SK-N-SH (cell line): Measurements from ENCODE around the gene C16orf87. TPM values are rescaled to one million over a fixed set of nuclear protein-coding genes. Genes with fewer than 3 reads are reported as not detected.

Source experiments
- CTCF ChIA-PET: fragments of 300-600, 350-600 bp; formaldehyde crosslinking; extraction: SDS; loops from one replicate; lab custom pipeline; 2021; lab: Yijun Ruan, JAX
- POLR2A ChIA-PET: fragments of 350-600 bp; sonication (Branson Sonifier 250); formaldehyde crosslinking; extraction: SDS; loops from one replicate; lab custom pipeline; 2020; ENCODE audit warnings: antibody characterized with exemption, inconsistent platforms; lab: Yijun Ruan, JAX
- DNase-seq: peaks from one replicate; pipeline ENCODE4 v3.0.0; 2012
- H2AFZ ChIP-seq: fragments of 200-600 bp; sonication (generic); 2 replicates; pipeline ENCODE4 v1.8.1; 2016; ENCODE audit warnings: antibody characterized with exemption, mild to moderate bottlenecking, low read depth
- H3F3A ChIP-seq: fragments of 200-600 bp; sonication (generic); replicated peaks from 2 replicates; pipeline ENCODE3; 2016; ENCODE audit warnings: antibody characterized with exemption, mild to moderate bottlenecking; ENCODE audit not compliant: insufficient read depth
- H3K27ac ChIP-seq, 2 experiments: fragments of 200-500 bp in 1 of 2; fragments of 200-600 bp in 1 of 2; sonication (Bioruptor generic) in 1 of 2; sonication (generic), shearing (Covaris generic) in 1 of 2; 2 replicates each; pipeline versions ENCODE4 v1.5.1 to v1.6.1; 2014 to 2016; ENCODE audit warnings: low read depth in 2 of 2, inconsistent platforms in 1 of 2, low read length in 1 of 2, mild to moderate bottlenecking in 1 of 2, mixed read lengths in 1 of 2
- H3K27me3 ChIP-seq: fragments of 200-600 bp; sonication (generic), shearing (Covaris generic); 2 replicates; pipeline ENCODE4 v1.6.1; 2016; ENCODE audit warnings: mixed run types; ENCODE audit not compliant: insufficient read depth
- H3K36me3 ChIP-seq, 2 experiments: fragments of 200-500 bp in 1 of 2; fragments of 200-600 bp in 1 of 2; sonication (Bioruptor generic) in 1 of 2; sonication (generic) in 1 of 2; replicated peaks in 1 of 2; 2 replicates each; pipeline versions ENCODE3 to v1.5.1; 2014 to 2016; ENCODE audit warnings: low read length in 1 of 2, mild to moderate bottlenecking in 1 of 2; ENCODE audit not compliant: insufficient read depth in 2 of 2, control insufficient read depth in 1 of 2
- H3K4me1 ChIP-seq, 2 experiments: fragments of 200-500 bp in 1 of 2; fragments of 200-600 bp in 1 of 2; sonication (Bioruptor generic) in 1 of 2; sonication (generic), shearing (Covaris generic) in 1 of 2; 2 replicates each; pipeline versions ENCODE4 v1.5.1 to v1.6.1; 2014 to 2016; ENCODE audit warnings: low read depth in 1 of 2, low read length in 1 of 2, mixed run types in 1 of 2; ENCODE audit not compliant: insufficient read depth in 2 of 2, control insufficient read depth in 1 of 2
- H3K4me2 ChIP-seq: fragments of 200-600 bp; sonication (generic), shearing (Covaris generic); 2 replicates; pipeline ENCODE4 v1.6.1; 2017; ENCODE audit warnings: mixed run types
- H3K4me3 ChIP-seq, 2 experiments: fragments of 200-500 bp in 1 of 2; fragments of 200-600 bp in 1 of 2; sonication (Bioruptor generic) in 1 of 2; sonication (generic), shearing (Covaris generic) in 1 of 2; 2 replicates each; pipeline versions ENCODE4 v1.5.1 to v1.8.1; 2014 to 2016; ENCODE audit warnings: low read depth in 2 of 2, inconsistent platforms in 1 of 2, low read length in 1 of 2, mild to moderate bottlenecking in 1 of 2, mixed read lengths in 1 of 2, moderate library complexity in 1 of 2
- H3K79me2 ChIP-seq: fragments of 200-600 bp; sonication (generic); 2 replicates; pipeline ENCODE4 v1.8.1; 2017; ENCODE audit warnings: mild to moderate bottlenecking; ENCODE audit not compliant: insufficient read depth
- H3K9ac ChIP-seq: fragments of 200-600 bp; sonication (generic); 2 replicates; pipeline ENCODE4 v1.6.1; 2017; ENCODE audit warnings: mixed run types
- H3K9me2 ChIP-seq: fragments of 200-600 bp; sonication (generic); 2 replicates; pipeline ENCODE4 v1.6.1; 2017; ENCODE audit warnings: mixed run types
- H3K9me3 ChIP-seq: fragments of 200-600 bp; sonication (generic); 2 replicates; pipeline ENCODE4 v1.6.1; 2017; ENCODE audit warnings: mixed run types, mild to moderate bottlenecking, moderate library complexity
- H4K20me1 ChIP-seq: fragments of 200-600 bp; sonication (generic); 2 replicates; pipeline ENCODE4 v1.6.1; 2017; ENCODE audit warnings: mild to moderate bottlenecking, mixed run types; ENCODE audit not compliant: insufficient read depth
- ELF1 ChIP-seq: IDR thresholded peaks from 2 replicates; pipeline ENCODE4 v1.4.0; 2012
- EZH2phosphoT487 ChIP-seq: fragments of 200-600 bp; sonication (generic); IDR thresholded peaks from 2 replicates; pipeline ENCODE4 v1.6.1; 2017; ENCODE audit warnings: low read depth, mixed run types, mild to moderate bottlenecking, antibody characterized with exemption, moderate library complexity, borderline replicate concordance
- FOSL2 ChIP-seq: IDR thresholded peaks from 2 replicates; pipeline ENCODE4 v1.4.0; 2012; ENCODE audit warnings: low read depth, mild to moderate bottlenecking, moderate library complexity, borderline replicate concordance
- FOXJ3 ChIP-seq: sonication (generic); formaldehyde crosslinking; IDR thresholded peaks from 2 replicates; pipeline ENCODE4 v1.5.1; 2020; ENCODE audit warnings: mild to moderate bottlenecking, missing genetic modification reagents
- FOXM1 ChIP-seq: IDR thresholded peaks from 2 replicates; pipeline ENCODE4 v1.4.0; 2012; ENCODE audit warnings: low read depth, mild to moderate bottlenecking
- IRF3 ChIP-seq: fragments of 150-350 bp; IDR thresholded peaks from 2 replicates; pipeline ENCODE4 v1.6.1; 2016; ENCODE audit warnings: mild to moderate bottlenecking, low read depth, low read length
- JUND ChIP-seq: IDR thresholded peaks from 2 replicates; pipeline ENCODE4 v1.4.0; 2012
- MAX ChIP-seq: IDR thresholded peaks from 2 replicates; pipeline ENCODE4 v1.4.0; 2012; ENCODE audit warnings: low read depth
- MEF2A ChIP-seq: IDR thresholded peaks from 2 replicates; pipeline ENCODE4 v1.4.0; 2012; ENCODE audit warnings: low read depth, borderline replicate concordance
- MXI1 ChIP-seq: IDR thresholded peaks from 2 replicates; pipeline ENCODE4 v1.6.1; 2012; ENCODE audit warnings: mild to moderate bottlenecking, low read depth, low read length, improper control_type of control experiment
- NFIC ChIP-seq: IDR thresholded peaks from 2 replicates; pipeline ENCODE4 v1.4.0; 2012; ENCODE audit warnings: borderline replicate concordance
- NRF1 ChIP-seq: IDR thresholded peaks from 2 replicates; pipeline ENCODE4 v1.6.1; 2012; ENCODE audit warnings: low read depth, mild to moderate bottlenecking, low read length
- PBX3 ChIP-seq: IDR thresholded peaks from 2 replicates; pipeline ENCODE4; 2012
- RCOR1 ChIP-seq: fragments of 150-350 bp; IDR thresholded peaks from 2 replicates; pipeline ENCODE4 v1.6.1; 2017; ENCODE audit warnings: antibody characterized with exemption, low read length
- RFX5 ChIP-seq: IDR thresholded peaks from 2 replicates; pipeline ENCODE4 v1.6.1; 2012; ENCODE audit warnings: mild to moderate bottlenecking, improper control_type of control experiment, low read length
- RXRA ChIP-seq: IDR thresholded peaks from 2 replicates; pipeline ENCODE4 v1.4.0; 2012; ENCODE audit warnings: low read depth, mild to moderate bottlenecking, borderline replicate concordance
- SIN3A ChIP-seq: IDR thresholded peaks from 2 replicates; pipeline ENCODE4 v1.6.1; 2012; ENCODE audit warnings: low read depth, mild to moderate bottlenecking, low read length, moderate library complexity, borderline replicate concordance
- SMC3 ChIP-seq: IDR thresholded peaks from 2 replicates; pipeline ENCODE4 v1.6.1; 2012; ENCODE audit warnings: low read depth, low read length, improper control_type of control experiment
- TEAD4 ChIP-seq: IDR thresholded peaks from 2 replicates; pipeline ENCODE4 v1.4.0; 2012; ENCODE audit warnings: mild to moderate bottlenecking, borderline replicate concordance; ENCODE audit not compliant: insufficient read depth
- YY1 ChIP-seq: IDR thresholded peaks from 2 replicates; pipeline ENCODE4 v1.4.0; 2012; ENCODE audit warnings: low read depth, mild to moderate bottlenecking
- WGBS: methylation state at CpG from one replicate; pipeline ENCODE4 v1.1.6; 2017; ENCODE audit warnings: low lambda C conversion rate; 5-methylcytosine and 5-hydroxymethylcytosine counted together
- polyA plus RNA-seq, 3 experiments: library from polyadenylated mRNA; depleted of rRNA; stranded (reverse); fragments of >200 nt; gene quantifications; 2 replicates each; pipeline ENCODE4 v1.2.3, GENCODE V29; 2012
- TF ChIP-seq, protein P1 (sequence below): IDR thresholded peaks from 2 replicates; pipeline ENCODE4 v1.4.0; 2012; ENCODE audit warnings: low read depth, borderline replicate concordance

C16orf87 gene
- polyA plus RNA-seq, 1 of the 3 experiments (the other 2 are of a cell fraction), result 3.5 TPM

- TF ChIP-seq NRF1 (no peak), MXI1 (no peak), MAX (no peak), JUND (no peak)
These were observed 67.8 kb downstream of the C16orf87 start (continued) for GRCh38 chr16:46763147-46763546.

DNA sequence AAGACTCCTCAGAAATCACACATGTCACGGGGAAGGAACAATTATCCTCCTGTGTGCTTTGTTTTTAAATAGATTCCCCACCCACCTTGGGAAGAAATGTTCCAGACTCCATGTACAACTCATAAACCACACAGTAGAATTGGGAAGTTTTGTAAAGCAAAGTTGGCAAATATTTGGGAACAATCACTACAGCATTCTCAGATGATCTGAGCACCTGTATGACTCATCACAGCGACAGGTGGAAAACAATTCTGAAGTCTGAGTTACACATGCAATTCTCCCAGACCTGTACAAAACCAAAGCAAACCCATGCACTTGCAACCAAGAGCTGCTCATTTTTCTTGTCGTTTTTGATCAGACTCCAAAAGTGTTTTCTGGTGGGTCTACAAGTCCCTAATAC is 68.4 kb downstream of the C16orf87 start:
- ChIA-PET POLR2A (no interaction called here), CTCF (no interaction called here)
- no peaks in the 10 kb centered on the region for H4K20me1 ChIP-seq
- H3K4me1 ChIP-seq, result peaks cover 0 to 21% of the 10 kb centered on the region in 2 experiments; a peak in 1 of 4 replicates
- no peak for DNase-seq
- no peak overlapping the region for H3K9ac ChIP-seq
- 84% methylated on average over 3 of the region's 3 CpGs for WGBS
- no peak for TF ChIP-seq EZH2phosphoT487
- TF ChIP-seq MEF2A, result no peak
- no peak for TF ChIP-seq SMC3
- no peak for TF ChIP-seq FOXJ3 (CRISPR knock-in tag)
- TF ChIP-seq IRF3, result no peak
- H2AFZ ChIP-seq, result no peak overlapping the region
- H3K4me3 ChIP-seq, result no peak overlapping the region
- no peak overlapping the region for H3K4me2 ChIP-seq
- H3K36me3 ChIP-seq, result no peaks in the 10 kb centered on the region
- H3K9me3 ChIP-seq, result no peaks in the 10 kb centered on the region
- H3K27ac ChIP-seq, result no peak overlapping the region
- H3K79me2 ChIP-seq, result no peaks in the 10 kb centered on the region
- no peaks in the 10 kb centered on the region for H3K27me3 ChIP-seq
- H3F3A ChIP-seq, result no peaks in the 10 kb centered on the region
- no peaks in the 10 kb centered on the region for H3K9me2 ChIP-seq

DNA sequence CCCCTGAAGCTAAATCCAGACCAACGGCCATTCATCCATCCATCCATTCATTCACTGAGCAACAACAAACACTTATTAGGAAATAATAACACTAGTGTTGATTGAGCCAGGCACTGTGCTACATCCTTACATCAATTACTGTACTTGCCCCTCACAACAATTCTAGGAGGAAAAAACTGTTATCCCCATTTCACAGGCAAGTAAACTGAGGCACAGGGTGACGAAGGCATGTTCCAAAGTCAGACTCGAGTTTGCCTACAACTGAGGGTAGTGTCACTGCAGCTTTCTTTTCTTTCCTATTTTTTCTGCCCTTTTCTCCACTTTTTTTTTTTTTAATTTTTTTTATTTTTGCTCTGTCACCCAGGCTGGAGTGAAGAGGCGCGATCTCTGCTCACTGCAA is 71.7 kb downstream of the C16orf87 start:
- no peaks in the 10 kb centered on the region for H3K9me2 ChIP-seq
- ChIA-PET POLR2A (no interaction called here), CTCF (interaction anchor here (1.0 to 3.0 kb wide), 3 partner anchors 13 to 86 kb away, joined by 3 to 18 read pairs (median 4); partner anchors contain the start of genes ORC6 and VPS35)
- peaks cover 0 to 34% of the 10 kb centered on the region in 2 experiments; a peak in 1 of 4 replicates for H3K4me1 ChIP-seq
- no peaks in the 10 kb centered on the region for H3K27me3 ChIP-seq
- H2AFZ ChIP-seq, result no peak overlapping the region
- no peak overlapping the region for H3K9ac ChIP-seq
- DNase-seq, result no peak
- H3K4me2 ChIP-seq, result no peak overlapping the region
- no peaks in the 10 kb centered on the region for H3F3A ChIP-seq
- H3K9me3 ChIP-seq, result no peaks in the 10 kb centered on the region
- no peaks in the 10 kb centered on the region for H4K20me1 ChIP-seq
- no peak overlapping the region for H3K4me3 ChIP-seq
- TF ChIP-seq MXI1 (no peak), NFIC (no peak), FOSL2 (no peak), FOXJ3 (CRISPR knock-in tag) (no peak), YY1 (no peak), MEF2A (no peak), PBX3 (no peak), ELF1 (no peak), RFX5 (no peak), FOXM1 (no peak), RXRA (no peak), TEAD4 (no peak), RCOR1 (no peak), SIN3A (no peak), MAX (no peak)
- TF ChIP-seq, protein P1, sequence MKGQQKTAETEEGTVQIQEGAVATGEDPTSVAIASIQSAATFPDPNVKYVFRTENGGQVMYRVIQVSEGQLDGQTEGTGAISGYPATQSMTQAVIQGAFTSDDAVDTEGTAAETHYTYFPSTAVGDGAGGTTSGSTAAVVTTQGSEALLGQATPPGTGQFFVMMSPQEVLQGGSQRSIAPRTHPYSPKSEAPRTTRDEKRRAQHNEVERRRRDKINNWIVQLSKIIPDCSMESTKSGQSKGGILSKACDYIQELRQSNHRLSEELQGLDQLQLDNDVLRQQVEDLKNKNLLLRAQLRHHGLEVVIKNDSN, result no peak
- TF ChIP-seq, all 33 proteins: peak for 0
- Histone ChIP-seq H3K36me3 (no peaks in the 10 kb centered on the region), H3K79me2 (no peaks in the 10 kb centered on the region), H3K27ac (no peak overlapping the region)
- WGBS, result 86% methylated on average over 5 of the region's 5 CpGs
